Measurements from ENCODE around the gene CEP112.

The CEP112 gene

DNA sequence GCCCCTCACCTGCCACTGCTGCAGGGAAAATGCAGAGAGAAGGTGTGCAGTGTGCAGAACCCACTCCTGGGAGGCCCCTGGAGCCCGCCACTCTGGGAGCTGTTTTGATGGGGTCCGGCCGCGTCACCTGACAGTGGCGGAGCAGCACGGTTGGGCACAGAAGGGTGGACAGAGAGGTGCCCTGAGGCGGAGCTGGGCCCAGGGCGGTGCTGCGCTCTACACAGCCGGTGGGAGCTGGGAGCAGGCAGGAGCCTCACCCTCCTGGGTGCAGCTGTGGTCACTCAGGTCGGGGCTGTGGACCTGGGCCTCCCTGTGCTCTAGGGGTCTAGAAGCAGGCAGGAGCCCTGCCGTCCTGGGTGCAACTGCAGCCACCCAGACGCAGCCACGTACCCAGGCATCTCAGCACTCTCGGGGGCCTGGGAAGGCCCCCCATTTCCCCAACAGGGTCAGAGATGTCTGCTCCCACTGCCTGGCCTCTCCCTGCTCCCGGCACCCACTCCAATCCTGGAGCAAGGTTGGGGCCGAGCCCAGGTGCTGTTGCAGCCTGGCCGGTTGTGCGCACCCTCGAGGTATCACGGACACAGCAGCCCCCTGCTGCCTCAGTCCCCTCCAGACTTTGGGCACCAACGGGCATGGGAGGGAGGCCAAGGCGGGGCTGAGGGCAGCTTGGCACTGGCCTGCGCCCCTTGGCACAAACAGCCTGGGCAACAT, 326.1 kb downstream of the CEP112 start:
- Histone ChIP-seq H3K36me3 (ENCODE audit: control insufficient read depth, low read depth, low read length) (no peaks in the 10 kb centered on the region), H3K27ac (ENCODE audit: low read length) (no peak overlapping the region), H3K4me1 (ENCODE audit: control insufficient read depth, low read depth, low read length) (no peaks in the 10 kb centered on the region), H3K9me3 (ENCODE audit: control insufficient read depth, low read depth, low read length) (no peaks in the 10 kb centered on the region), H3K27me3 (ENCODE audit: control insufficient read depth, insufficient read depth, low read length) (no peaks in the 10 kb centered on the region), H3K4me3 (ENCODE audit: low read length) (no peak overlapping the region), H3K9ac (ENCODE audit: low read length) (no peak overlapping the region)

DNA sequence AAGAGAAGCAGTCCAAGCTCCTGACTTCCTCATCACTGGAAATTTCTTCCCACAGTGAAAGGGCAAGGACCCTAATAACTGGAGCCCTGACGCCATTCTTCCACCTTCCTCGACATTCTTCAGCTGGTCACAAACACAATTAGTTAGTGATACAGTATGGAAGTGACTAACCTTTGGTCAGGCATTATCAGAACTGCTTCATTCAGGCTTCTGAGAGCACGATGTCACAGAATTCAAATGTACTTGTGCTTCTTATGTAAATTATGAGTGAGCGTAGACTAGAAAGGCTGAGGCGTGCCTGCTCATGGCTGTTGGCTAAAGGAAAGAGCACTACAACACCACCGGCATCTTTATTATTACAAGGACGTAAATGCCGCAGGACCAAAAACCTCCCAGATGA, 327.5 kb downstream of the CEP112 start:
- Histone ChIP-seq H3K27me3 (ENCODE audit: control insufficient read depth, insufficient read depth, low read length) (no peaks in the 10 kb centered on the region), H3K4me3 (ENCODE audit: low read length) (no peak overlapping the region), H3K36me3 (ENCODE audit: control insufficient read depth, low read depth, low read length) (no peaks in the 10 kb centered on the region), H3K4me1 (ENCODE audit: control insufficient read depth, low read depth, low read length) (no peaks in the 10 kb centered on the region), H3K27ac (ENCODE audit: low read length) (no peak overlapping the region), H3K9ac (ENCODE audit: low read length) (no peak overlapping the region), H3K9me3 (ENCODE audit: control insufficient read depth, low read depth, low read length) (no peaks in the 10 kb centered on the region)

DNA sequence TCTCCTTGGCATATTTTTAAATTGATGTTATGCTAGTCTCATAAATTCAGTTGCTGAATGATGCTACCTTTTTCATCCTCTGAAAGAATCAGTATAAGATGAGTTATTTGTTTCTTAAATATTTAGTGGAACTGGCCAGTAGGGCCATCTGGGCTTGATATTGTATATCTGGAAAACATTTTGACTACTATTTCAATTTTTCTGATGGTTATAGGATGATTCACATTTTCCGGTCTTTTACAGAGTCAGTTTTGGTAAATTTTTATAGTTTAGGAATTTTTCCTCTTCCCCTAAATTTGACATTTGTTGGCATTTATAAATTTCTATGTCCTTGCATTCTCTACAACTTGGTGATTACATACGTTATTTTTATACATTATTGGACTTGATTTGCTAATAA, 334.2 kb downstream of the CEP112 start:
- no peak overlapping the region for H3K27ac ChIP-seq (ENCODE audit: low read length)
- no peaks in the 10 kb centered on the region for H3K9me3 ChIP-seq (ENCODE audit: control insufficient read depth, low read depth, low read length)
- no peaks in the 10 kb centered on the region for H3K36me3 ChIP-seq (ENCODE audit: control insufficient read depth, low read depth, low read length)
- H3K27me3 ChIP-seq (ENCODE audit: control insufficient read depth, insufficient read depth, low read length), result no peaks in the 10 kb centered on the region
- no peaks in the 10 kb centered on the region for H3K4me1 ChIP-seq (ENCODE audit: control insufficient read depth, low read depth, low read length)
- no peak overlapping the region for H3K9ac ChIP-seq (ENCODE audit: low read length)
- H3K4me3 ChIP-seq (ENCODE audit: low read length), result no peak overlapping the region

DNA sequence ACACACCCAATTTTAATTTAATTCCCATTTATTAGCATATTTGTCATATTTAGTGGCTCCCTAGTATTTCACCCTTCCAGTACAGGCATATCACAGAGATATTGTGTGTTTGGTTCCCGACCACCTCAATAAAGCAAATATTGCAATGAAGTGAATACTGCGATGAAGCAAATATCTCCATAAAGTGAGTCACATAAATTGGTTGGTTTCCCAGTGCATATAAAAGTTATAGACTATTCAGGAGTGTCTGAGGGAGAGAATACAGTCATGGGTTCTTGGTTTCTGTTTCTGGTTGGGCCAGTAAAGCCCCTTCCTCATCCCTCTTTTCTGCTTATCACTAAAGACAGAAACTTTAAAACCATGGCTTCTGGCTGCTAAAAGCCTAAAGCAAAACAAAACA, 335.1 kb downstream of the CEP112 start:
- Histone ChIP-seq H3K4me3 (ENCODE audit: low read length) (no peak overlapping the region), H3K27ac (ENCODE audit: low read length) (no peak overlapping the region), H3K27me3 (ENCODE audit: control insufficient read depth, insufficient read depth, low read length) (no peaks in the 10 kb centered on the region), H3K9ac (ENCODE audit: low read length) (no peak overlapping the region), H3K4me1 (ENCODE audit: control insufficient read depth, low read depth, low read length) (no peaks in the 10 kb centered on the region), H3K9me3 (ENCODE audit: control insufficient read depth, low read depth, low read length) (no peaks in the 10 kb centered on the region), H3K36me3 (ENCODE audit: control insufficient read depth, low read depth, low read length) (no peaks in the 10 kb centered on the region)

DNA sequence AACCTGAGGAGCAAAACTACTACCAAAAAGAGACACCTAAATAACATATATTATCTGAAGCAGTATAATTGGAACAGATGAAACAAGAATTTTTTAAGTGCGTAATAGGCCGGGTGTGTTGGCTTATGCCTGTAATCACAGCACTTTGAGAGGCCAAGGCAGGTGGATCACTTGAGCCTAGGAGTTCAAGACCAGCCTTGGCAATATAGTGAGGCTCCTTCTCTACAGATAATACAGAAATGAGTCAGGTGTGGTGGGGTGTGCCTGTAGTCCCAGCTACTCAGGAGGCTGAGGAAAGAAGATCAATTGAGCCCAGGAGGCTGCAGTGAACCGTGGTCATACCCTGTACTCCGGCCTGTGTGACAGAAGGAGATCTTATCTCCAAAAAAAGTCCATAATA, 336.3 kb downstream of the CEP112 start:
- H3K4me1 ChIP-seq (ENCODE audit: control insufficient read depth, low read depth, low read length), result no peaks in the 10 kb centered on the region
- no peaks in the 10 kb centered on the region for H3K36me3 ChIP-seq (ENCODE audit: control insufficient read depth, low read depth, low read length)
- H3K27me3 ChIP-seq (ENCODE audit: control insufficient read depth, insufficient read depth, low read length), result no peaks in the 10 kb centered on the region
- H3K9ac ChIP-seq (ENCODE audit: low read length), result no peak overlapping the region
- no peaks in the 10 kb centered on the region for H3K9me3 ChIP-seq (ENCODE audit: control insufficient read depth, low read depth, low read length)
- no peak overlapping the region for H3K4me3 ChIP-seq (ENCODE audit: low read length)
- H3K27ac ChIP-seq (ENCODE audit: low read length), result no peak overlapping the region

DNA sequence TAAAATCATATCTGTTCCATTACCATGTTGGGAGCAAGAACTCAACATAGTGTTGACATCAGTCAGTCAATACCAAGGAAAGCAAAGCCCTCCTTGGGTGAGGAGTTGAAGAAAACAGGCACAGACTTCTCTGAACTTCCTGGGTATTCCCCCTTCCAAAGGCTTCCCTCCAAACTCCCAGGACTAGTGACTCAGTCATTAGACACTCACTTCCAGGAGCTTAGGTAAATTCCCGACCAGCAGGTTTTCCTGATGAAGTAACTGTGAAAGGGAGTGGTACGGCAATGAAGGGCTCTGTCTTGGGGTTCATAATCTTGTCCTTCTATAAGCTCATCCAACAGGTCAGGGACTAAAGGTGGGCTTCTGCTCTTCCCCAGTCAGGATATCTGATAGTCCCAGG, 336.7 kb downstream of the CEP112 start:
- Histone ChIP-seq H3K9ac (ENCODE audit: low read length) (no peak overlapping the region), H3K36me3 (ENCODE audit: control insufficient read depth, low read depth, low read length) (no peaks in the 10 kb centered on the region), H3K27ac (ENCODE audit: low read length) (no peak overlapping the region), H3K4me3 (ENCODE audit: low read length) (no peak overlapping the region), H3K9me3 (ENCODE audit: control insufficient read depth, low read depth, low read length) (no peaks in the 10 kb centered on the region), H3K27me3 (ENCODE audit: control insufficient read depth, insufficient read depth, low read length) (no peaks in the 10 kb centered on the region), H3K4me1 (ENCODE audit: control insufficient read depth, low read depth, low read length) (no peaks in the 10 kb centered on the region)

DNA sequence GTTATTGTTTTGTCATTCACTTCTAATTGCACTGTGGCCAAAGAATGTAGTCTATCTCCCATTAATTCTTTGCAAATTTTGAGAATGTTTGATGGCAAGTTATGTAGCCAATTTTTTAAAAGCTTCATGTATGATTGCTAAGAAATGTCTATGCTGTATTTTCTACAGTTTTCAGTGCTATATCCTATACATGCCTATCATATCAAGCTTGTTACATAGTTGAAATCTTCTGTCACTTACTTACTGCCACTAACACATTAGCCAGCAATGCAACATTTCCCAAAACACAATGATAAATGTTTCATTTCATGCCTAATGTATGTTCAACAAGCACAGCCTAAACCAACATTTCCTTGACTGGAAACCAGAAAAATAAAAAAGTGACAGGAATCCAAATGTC, 338.1 kb downstream of the CEP112 start:
- H3K9me3 ChIP-seq (ENCODE audit: control insufficient read depth, low read depth, low read length), result no peaks in the 10 kb centered on the region
- H3K4me3 ChIP-seq (ENCODE audit: low read length), result no peak overlapping the region
- H3K9ac ChIP-seq (ENCODE audit: low read length), result no peak overlapping the region
- H3K36me3 ChIP-seq (ENCODE audit: control insufficient read depth, low read depth, low read length), result no peaks in the 10 kb centered on the region
- H3K27ac ChIP-seq (ENCODE audit: low read length), result no peak overlapping the region
- H3K4me1 ChIP-seq (ENCODE audit: control insufficient read depth, low read depth, low read length), result no peaks in the 10 kb centered on the region
- no peaks in the 10 kb centered on the region for H3K27me3 ChIP-seq (ENCODE audit: control insufficient read depth, insufficient read depth, low read length)

DNA sequence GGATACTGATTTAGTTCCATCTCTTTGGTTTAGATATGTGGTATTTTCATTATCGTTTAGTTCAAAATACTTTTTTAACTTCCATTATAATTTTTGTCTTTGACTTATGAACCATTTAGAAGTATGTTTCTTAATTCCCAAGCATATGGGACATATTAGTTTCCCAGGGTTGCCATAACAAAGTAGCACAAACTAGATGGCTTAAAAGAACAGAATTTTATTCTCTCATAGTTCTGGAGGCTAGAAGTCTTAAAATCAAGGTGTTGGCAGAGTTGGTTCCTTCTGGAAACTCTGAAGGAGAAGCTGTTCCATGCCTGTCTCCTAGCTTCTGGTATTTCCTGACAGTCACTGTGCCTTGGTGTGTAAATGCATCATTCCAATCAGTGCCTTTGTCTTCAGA, 339.0 kb downstream of the CEP112 start:
- no peaks in the 10 kb centered on the region for H3K27me3 ChIP-seq (ENCODE audit: control insufficient read depth, insufficient read depth, low read length)
- H3K27ac ChIP-seq (ENCODE audit: low read length), result no peak overlapping the region
- H3K9me3 ChIP-seq (ENCODE audit: control insufficient read depth, low read depth, low read length), result no peaks in the 10 kb centered on the region
- H3K4me1 ChIP-seq (ENCODE audit: control insufficient read depth, low read depth, low read length), result no peaks in the 10 kb centered on the region
- no peaks in the 10 kb centered on the region for H3K36me3 ChIP-seq (ENCODE audit: control insufficient read depth, low read depth, low read length)
- H3K9ac ChIP-seq (ENCODE audit: low read length), result no peak overlapping the region
- no peak overlapping the region for H3K4me3 ChIP-seq (ENCODE audit: low read length)

DNA sequence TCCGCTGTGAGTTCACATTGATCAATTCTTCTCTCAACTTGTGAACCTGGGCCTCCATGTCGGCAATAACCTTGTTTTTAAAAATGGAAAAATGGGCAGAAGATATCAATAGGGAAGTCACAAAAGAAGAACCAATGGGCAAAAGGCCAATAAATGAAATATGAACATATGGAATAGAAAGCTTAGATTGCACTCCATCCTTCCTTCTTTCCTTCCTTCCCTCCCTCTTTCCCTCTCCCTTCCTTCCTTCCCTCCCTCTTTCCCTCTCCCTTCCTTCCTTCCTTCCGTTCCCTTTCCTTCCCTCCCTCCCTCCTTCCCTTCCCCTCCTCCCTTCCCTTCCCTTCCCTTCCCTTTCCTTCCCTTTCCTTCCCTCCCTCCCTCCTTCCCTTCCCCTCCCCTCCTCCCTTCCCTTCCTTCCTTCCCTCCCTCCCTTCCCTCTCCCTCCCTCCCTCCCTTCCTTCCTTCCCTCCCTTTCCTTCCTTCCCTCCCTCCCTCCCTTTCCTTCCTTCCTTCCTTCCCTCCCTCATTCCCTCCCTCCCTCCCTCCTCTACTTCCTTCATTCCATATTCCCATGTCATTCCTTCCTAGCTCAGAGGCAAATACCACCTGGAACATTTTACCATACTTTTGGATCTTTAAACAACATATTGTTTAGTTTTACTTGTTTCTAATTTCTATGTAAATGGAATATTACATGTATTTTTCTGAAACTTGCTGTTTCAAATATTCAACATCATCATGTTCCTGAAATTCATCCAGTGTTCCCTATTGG, 339.8 kb downstream of the CEP112 start:
- no peaks in the 10 kb centered on the region for H3K36me3 ChIP-seq (ENCODE audit: control insufficient read depth, low read depth, low read length)
- H3K9ac ChIP-seq (ENCODE audit: low read length), result no peak overlapping the region
- no peaks in the 10 kb centered on the region for H3K4me1 ChIP-seq (ENCODE audit: control insufficient read depth, low read depth, low read length)
- H3K4me3 ChIP-seq (ENCODE audit: low read length), result no peak overlapping the region
- H3K27ac ChIP-seq (ENCODE audit: low read length), result no peak overlapping the region
- no peaks in the 10 kb centered on the region for H3K9me3 ChIP-seq (ENCODE audit: control insufficient read depth, low read depth, low read length)
- no peaks in the 10 kb centered on the region for H3K27me3 ChIP-seq (ENCODE audit: control insufficient read depth, insufficient read depth, low read length)

DNA sequence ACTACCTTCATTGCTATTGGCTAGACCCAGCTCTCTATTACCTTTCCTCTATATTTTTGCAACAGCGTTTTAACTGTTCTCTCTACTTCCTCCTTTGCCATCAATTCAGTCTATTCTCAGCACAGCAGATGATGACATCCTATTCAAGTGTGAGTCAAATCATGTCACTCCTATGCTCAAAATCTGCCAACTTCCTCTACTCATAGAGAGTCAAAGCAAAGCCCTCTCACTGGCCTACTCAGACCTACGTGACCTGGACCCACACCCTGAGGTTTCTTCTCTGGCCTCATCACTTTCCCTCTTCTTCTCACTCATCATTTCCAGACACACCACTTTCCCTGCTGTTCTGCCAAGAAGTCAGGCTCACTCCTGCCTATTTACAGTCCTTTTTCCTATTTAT, 341.4 kb downstream of the CEP112 start:
- Histone ChIP-seq H3K27me3 (ENCODE audit: control insufficient read depth, insufficient read depth, low read length) (no peaks in the 10 kb centered on the region), H3K27ac (ENCODE audit: low read length) (no peak overlapping the region), H3K9ac (ENCODE audit: low read length) (no peak overlapping the region), H3K9me3 (ENCODE audit: control insufficient read depth, low read depth, low read length) (no peaks in the 10 kb centered on the region), H3K4me1 (ENCODE audit: control insufficient read depth, low read depth, low read length) (no peaks in the 10 kb centered on the region), H3K36me3 (ENCODE audit: control insufficient read depth, low read depth, low read length) (no peaks in the 10 kb centered on the region), H3K4me3 (ENCODE audit: low read length) (no peak overlapping the region)

DNA sequence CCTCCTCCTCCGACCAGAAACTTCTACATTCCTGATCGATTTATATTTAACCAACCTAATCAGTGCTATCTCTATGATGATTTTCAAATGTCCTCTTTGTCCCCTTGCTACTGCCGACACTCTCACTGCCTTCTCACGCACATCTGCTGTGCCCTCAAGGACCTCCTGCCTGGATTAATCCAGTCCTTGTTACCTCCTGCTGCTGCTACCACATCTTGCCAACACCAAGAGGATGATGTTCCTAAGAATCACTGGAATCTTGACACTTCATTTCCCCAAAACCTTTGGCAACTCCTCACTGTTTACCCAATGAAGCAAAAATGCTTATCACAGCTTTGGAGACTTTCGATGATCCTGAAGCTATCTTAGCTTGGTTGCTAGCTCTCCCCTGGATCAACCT, 343.2 kb downstream of the CEP112 start:
- peaks cover 1% of the 10 kb centered on the region for H3K9me3 ChIP-seq (ENCODE audit: control insufficient read depth, low read depth, low read length)
- no peaks in the 10 kb centered on the region for H3K36me3 ChIP-seq (ENCODE audit: control insufficient read depth, low read depth, low read length)
- H3K9ac ChIP-seq (ENCODE audit: low read length), result no peak overlapping the region
- no peak overlapping the region for H3K4me3 ChIP-seq (ENCODE audit: low read length)
- H3K4me1 ChIP-seq (ENCODE audit: control insufficient read depth, low read depth, low read length), result no peaks in the 10 kb centered on the region
- H3K27me3 ChIP-seq (ENCODE audit: control insufficient read depth, insufficient read depth, low read length), result no peaks in the 10 kb centered on the region
- no peak overlapping the region for H3K27ac ChIP-seq (ENCODE audit: low read length)

DNA sequence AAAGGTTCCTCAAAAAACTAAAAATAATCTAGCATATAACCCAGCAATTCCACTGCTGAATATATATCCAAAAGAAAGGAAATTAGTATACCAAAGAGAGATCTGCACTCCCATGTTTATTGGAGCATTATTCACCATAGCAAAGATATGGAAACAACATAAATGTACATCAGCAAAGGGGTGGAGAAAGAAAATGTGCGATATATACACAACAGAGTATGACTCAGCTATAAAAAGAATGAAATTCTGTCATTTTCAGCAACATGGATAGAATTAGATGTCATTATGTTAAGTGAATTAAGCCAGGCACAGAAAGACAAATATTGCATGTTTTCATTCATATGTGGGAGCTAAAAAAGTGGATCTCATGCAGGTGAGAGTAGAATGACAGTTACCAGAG, 350.8 kb downstream of the CEP112 start:
- Histone ChIP-seq H3K27ac (ENCODE audit: low read length) (no peak overlapping the region), H3K36me3 (ENCODE audit: control insufficient read depth, low read depth, low read length) (no peaks in the 10 kb centered on the region), H3K9me3 (ENCODE audit: control insufficient read depth, low read depth, low read length) (peaks cover 3% of the 10 kb centered on the region), H3K9ac (ENCODE audit: low read length) (no peak overlapping the region), H3K4me1 (ENCODE audit: control insufficient read depth, low read depth, low read length) (no peaks in the 10 kb centered on the region), H3K4me3 (ENCODE audit: low read length) (no peak overlapping the region), H3K27me3 (ENCODE audit: control insufficient read depth, insufficient read depth, low read length) (no peaks in the 10 kb centered on the region)

Measured in iPS-18a (cell line).